GM23338 (cell line): ENCODE data around the gene THTPA. TPM values are rescaled to one million over a fixed set of nuclear protein-coding genes. Genes with fewer than 3 reads are reported as not detected.
A peak's percentile ranks its signal among the peaks of the same experiment; 100 is the strongest.

Experiments
- ATAC-seq: fragments of 200-7000 bp; cut with Tn5 transposase; 3 replicates; pipeline ENCODE4 v1.9.1; 2020
- DNase-seq: peaks from one replicate; pipeline ENCODE4 v3.0.0-alpha.2; 2015; ENCODE audit warnings: low spot score
- H2AFZ ChIP-seq: fragments of 200-600 bp; sonication (generic); 2 replicates; pipeline ENCODE4 v1.8.0; 2016; ENCODE audit warnings: antibody characterized with exemption, mild to moderate bottlenecking, moderate library complexity
- H3F3A ChIP-seq: fragments of 200-600 bp; sonication (generic); replicated peaks from 2 replicates; pipeline ENCODE4 v1.8.0; 2017; ENCODE audit warnings: antibody characterized with exemption, mixed run types, low read depth
- H3K27ac ChIP-seq: fragments of 200-600 bp; sonication (generic); 2 replicates; pipeline ENCODE4 v1.6.1; 2016; ENCODE audit warnings: low read depth
- H3K27me3 ChIP-seq: fragments of 200-600 bp; sonication (generic); 2 replicates; pipeline ENCODE4 v1.8.0; 2016; ENCODE audit warnings: mild to moderate bottlenecking, mixed run types, moderate library complexity; ENCODE audit not compliant: insufficient read depth
- H3K36me3 ChIP-seq: fragments of 200-600 bp; sonication (generic); 2 replicates; pipeline ENCODE4 v1.8.0; 2016; ENCODE audit warnings: mild to moderate bottlenecking; ENCODE audit not compliant: insufficient read depth
- H3K4me1 ChIP-seq: fragments of 200-600 bp; sonication (generic); 2 replicates; pipeline ENCODE4 v1.8.0; 2016; ENCODE audit warnings: mild to moderate bottlenecking, moderate library complexity; ENCODE audit not compliant: insufficient read depth
- H3K4me2 ChIP-seq: fragments of 200-600 bp; sonication (generic); 2 replicates; pipeline ENCODE4 v1.7.1; 2017; ENCODE audit warnings: mixed run types
- H3K4me3 ChIP-seq: fragments of 200-600 bp; sonication (generic); 2 replicates; pipeline ENCODE4 v1.6.1; 2016; ENCODE audit warnings: mixed run types
- H3K79me2 ChIP-seq: fragments of 200-600 bp; sonication (generic); replicated peaks from 2 replicates; pipeline ENCODE4 v1.8.0; 2017; ENCODE audit warnings: mild to moderate bottlenecking; ENCODE audit not compliant: insufficient read depth
- H3K9me2 ChIP-seq: fragments of 200-600 bp; sonication (generic); 2 replicates; pipeline ENCODE4 v1.8.0; 2017; ENCODE audit not compliant: insufficient read depth
- H4K20me1 ChIP-seq: fragments of 200-600 bp; sonication (generic); replicated peaks from 2 replicates; pipeline ENCODE4 v1.8.0; 2017; ENCODE audit warnings: mild to moderate bottlenecking; ENCODE audit not compliant: insufficient read depth
- H3K27ac Mint-ChIP-seq: 2 replicates; pipeline ENCODE4 v1.8.0; 2020; ENCODE audit warnings: inconsistent platforms, mild to moderate bottlenecking, moderate library complexity, mixed read lengths
- H3K27me3 Mint-ChIP-seq: 3 replicates; pipeline ENCODE4 v1.8.0; 2022; ENCODE audit warnings: low read depth, mild to moderate bottlenecking, moderate library complexity, mixed read lengths, inconsistent platforms; ENCODE audit not compliant: insufficient read depth, poor library complexity
- H3K36me3 Mint-ChIP-seq: 3 replicates; pipeline ENCODE4 v1.8.0; 2021; ENCODE audit warnings: low read depth, mild to moderate bottlenecking, inconsistent platforms, moderate library complexity, mixed read lengths
- H3K4me1 Mint-ChIP-seq: 3 replicates; pipeline ENCODE4 v1.8.0; 2020; ENCODE audit warnings: mild to moderate bottlenecking, inconsistent platforms, mixed read lengths
- H3K4me3 Mint-ChIP-seq: 3 replicates; pipeline ENCODE4 v1.8.0; 2021; ENCODE audit warnings: moderate library complexity, mild to moderate bottlenecking, inconsistent platforms, mixed read lengths
- H3K9me3 Mint-ChIP-seq: 3 replicates; pipeline ENCODE4 v1.8.0; 2020; ENCODE audit warnings: moderate library complexity, mild to moderate bottlenecking, inconsistent platforms, mixed read lengths
- CTCF ChIP-seq, 2 experiments: fragments of 200-600 bp in 1 of 2; sonication (generic) in 1 of 2; conservative IDR thresholded peaks; 2 replicates each; pipeline versions ENCODE4 v1.5.1 to v1.6.1; 2016 to 2017; ENCODE audit warnings: antibody characterized with exemption in 2 of 2, low read depth in 2 of 2, mild to moderate bottlenecking in 2 of 2, moderate library complexity in 1 of 2
- ETS1 ChIP-seq: IDR thresholded peaks from 2 replicates; pipeline ENCODE4 v1.6.1; 2016; ENCODE audit warnings: antibody characterized with exemption
- REST ChIP-seq: IDR thresholded peaks from one replicate; pipeline ENCODE4 v1.6.1; 2018; ENCODE audit warnings: antibody characterized with exemption; ENCODE audit not compliant: unreplicated experiment
- polyA plus RNA-seq: library from polyadenylated mRNA; unstranded; fragments of >200 nt; fragmentation: Nextera tagmentation; extraction: Ambion mirVana; gene quantifications from 2 replicates; pipeline ENCODE4 v1.2.1, GENCODE V29; 2016
- total RNA-seq: library from RNA; depleted of rRNA; stranded (reverse); fragments of >200 nt; shearing (Covaris generic); gene quantifications from 2 replicates; pipeline ENCODE4 v1.2.3, GENCODE V29; 2014

The THTPA gene
- total and polyA plus RNA-seq, 2 experiments from 2014 or later, result 8.6 to 21.3 TPM

- TF ChIP-seq REST (no peak), CTCF (conservative IDR thresholded peaks at IDR 0.05; ENCODE audit: low read depth in 2 of 2) (no peak)
Measured at GRCh38 chr14:23514644-23514957, 41.5 kb upstream of the THTPA start (continued).

- no peak overlapping the region for H3K4me3 ChIP-seq
- no peak for DNase-seq
- peaks cover 35% of the 10 kb centered on the region for H3K4me1 ChIP-seq
- Mint-ChIP-seq H3K27me3 (peaks cover 21% of the 10 kb centered on the region), H3K4me1 (peaks cover 48% of the 10 kb centered on the region), H3K27ac (no peak overlapping the region), H3K36me3 (peaks cover 17% of the 10 kb centered on the region), H3K4me3 (no peak overlapping the region), H3K9me3 (no peaks in the 10 kb centered on the region)
- 0 out of 2 replicates have a peak, but pooled peaks cover 10% of the 10 kb centered on the region for H3K9me2 ChIP-seq
- H3K27me3 ChIP-seq, result no peaks in the 10 kb centered on the region
- H3F3A ChIP-seq, result no peaks in the 10 kb centered on the region; the same call in 1 of the 2 replicates
- peak overlapping the region; percentile 11; the same call in 1 of the 2 replicates for H3K4me2 ChIP-seq
- H4K20me1 ChIP-seq, result no peaks in the 10 kb centered on the region
- no peak overlapping the region for H3K27ac ChIP-seq
- TF ChIP-seq CTCF (conservative IDR thresholded peaks at IDR 0.05; ENCODE audit: low read depth in 2 of 2), result peak; percentile 47 to 54
- TF ChIP-seq ETS1, result no peak
- ATAC-seq, result peak; percentile 33
- H2AFZ ChIP-seq, result no peak overlapping the region
- no peaks in the 10 kb centered on the region for H3K79me2 ChIP-seq
- no peaks in the 10 kb centered on the region for H3K36me3 ChIP-seq
Measured at GRCh38 chr14:23517650-23518326, 38.3 kb upstream of the THTPA start.
